CD14-positive monocyte (primary cell): Measurements from ENCODE around the gene AVL9. TPM values are rescaled to one million over a fixed set of nuclear protein-coding genes. Genes with fewer than 3 reads are reported as not detected.
"Not testable (repeated sequence)": the region's sequence is repeated elsewhere in the genome, so short reads cannot be mapped to it uniquely, and the experiment has no call there.

Experiments used
- DNase-seq, 3 donors: peaks; one replicate each; pipeline ENCODE4 v3.0.0-alpha.2; 2011 to 2022
- H2AFZ ChIP-seq: 2 replicates; pipeline ENCODE4 v1.6.0; 2012; ENCODE audit warnings: mild to moderate bottlenecking, low read depth, low read length, inconsistent platforms; ENCODE audit not compliant: insufficient read depth, poor library complexity, severe bottlenecking
- H3K27ac ChIP-seq, 2 donors: 1 replicate in 1 of 2; 2 replicates in 1 of 2; pipeline ENCODE4 v1.5.1; 2012 to 2013; ENCODE audit warnings: low read length in 2 of 2, control low read depth in 1 of 2, inconsistent platforms in 1 of 2, low read depth in 1 of 2, mild to moderate bottlenecking in 1 of 2
- H3K27me3 ChIP-seq, 2 donors: one replicate each; pipeline versions ENCODE4 v1.6.0 to v1.6.1; 2011 to 2013; ENCODE audit warnings: low read length in 2 of 2; ENCODE audit not compliant: control insufficient read depth in 2 of 2, insufficient read depth in 2 of 2
- H3K36me3 ChIP-seq, 2 donors: replicated peaks in 1 of 2; 1 replicate in 1 of 2; 2 replicates in 1 of 2; pipeline versions ENCODE4 v1.5.1 to v1.6.1; 2012 to 2013; ENCODE audit warnings: low read length in 2 of 2, control low read depth in 1 of 2, inconsistent platforms in 1 of 2, mild to moderate bottlenecking in 1 of 2; ENCODE audit not compliant: insufficient read depth in 2 of 2, control insufficient read depth in 1 of 2
- H3K4me1 ChIP-seq, 2 donors: 1 replicate in 1 of 2; 2 replicates in 1 of 2; pipeline versions ENCODE4 v1.5.1 to v1.6.1; 2012 to 2013; ENCODE audit warnings: low read length in 2 of 2, control low read depth in 1 of 2, inconsistent platforms in 1 of 2, mild to moderate bottlenecking in 1 of 2, moderate library complexity in 1 of 2; ENCODE audit not compliant: insufficient read depth in 2 of 2, control insufficient read depth in 1 of 2
- H3K4me2 ChIP-seq: replicated peaks from 2 replicates; pipeline ENCODE3; 2012; ENCODE audit warnings: low read length, moderate library complexity, mild to moderate bottlenecking; ENCODE audit not compliant: poor library complexity, severe bottlenecking; ENCODE audit errors: extremely low read depth
- H3K4me3 ChIP-seq, 3 experiments: fragments of 200-600 bp in 1 of 3; sonication (generic) in 1 of 3; replicated peaks in 1 of 3; 1 replicate in 2 of 3; 2 replicates in 1 of 3; pipeline ENCODE4 v1.5.1; 2011 to 2013; ENCODE audit warnings: low read length in 3 of 3, mild to moderate bottlenecking in 3 of 3, control low read depth in 2 of 3, low read depth in 2 of 3, inconsistent platforms in 1 of 3, moderate library complexity in 1 of 3
- H3K79me2 ChIP-seq: 2 replicates; pipeline ENCODE4 v1.6.0; 2012; ENCODE audit warnings: mild to moderate bottlenecking, control low read depth, inconsistent platforms, low read length, moderate library complexity; ENCODE audit not compliant: insufficient read depth
- H3K9ac ChIP-seq: 2 replicates; pipeline ENCODE4 v1.6.0; 2017; ENCODE audit warnings: low read length, mild to moderate bottlenecking; ENCODE audit not compliant: insufficient read depth, poor library complexity, severe bottlenecking
- H3K9me3 ChIP-seq, 2 donors: replicated peaks in 1 of 2; 1 replicate in 1 of 2; 2 replicates in 1 of 2; pipeline versions ENCODE4 v1.5.1 to v1.6.1; 2012 to 2013; ENCODE audit warnings: low read length in 2 of 2, control low read depth in 1 of 2; ENCODE audit not compliant: control insufficient read depth in 1 of 2, insufficient read depth in 1 of 2
- H4K20me1 ChIP-seq: 2 replicates; pipeline ENCODE4 v1.6.0; 2012; ENCODE audit warnings: mild to moderate bottlenecking, low read length, control low read depth, moderate library complexity; ENCODE audit not compliant: insufficient read depth
- H3K27ac Mint-ChIP-seq, 7 donors: one replicate each; pipeline ENCODE4 v1.8.0; 2020; ENCODE audit warnings: mild to moderate bottlenecking in 7 of 7, mixed read lengths in 7 of 7, moderate library complexity in 6 of 7, inconsistent platforms in 2 of 7
- H3K27me3 Mint-ChIP-seq, 3 donors: one replicate each; pipeline ENCODE4 v1.8.0; 2021 to 2022; ENCODE audit warnings: low read depth in 3 of 3, mild to moderate bottlenecking in 3 of 3, mixed read lengths in 3 of 3, moderate library complexity in 3 of 3, inconsistent platforms in 1 of 3
- H3K36me3 Mint-ChIP-seq, 2 donors: one replicate each; pipeline ENCODE4 v1.8.0; 2020; ENCODE audit warnings: mixed read lengths in 2 of 2, inconsistent platforms in 1 of 2, mild to moderate bottlenecking in 1 of 2
- H3K4me1 Mint-ChIP-seq: one replicate; pipeline ENCODE4 v1.8.0; 2020; ENCODE audit warnings: mild to moderate bottlenecking, mixed read lengths
- H3K4me3 Mint-ChIP-seq, 2 donors: one replicate each; pipeline ENCODE4 v1.8.0; 2020; ENCODE audit warnings: mild to moderate bottlenecking in 2 of 2, mixed read lengths in 2 of 2, moderate library complexity in 1 of 2
- H3K9me3 Mint-ChIP-seq, 7 donors: one replicate each; pipeline ENCODE4 v1.8.0; 2020 to 2022; ENCODE audit warnings: mixed read lengths in 7 of 7, mild to moderate bottlenecking in 6 of 7, moderate library complexity in 6 of 7, inconsistent platforms in 2 of 7
- WGBS: methylation state at CpG from one replicate; pipeline ENCODE4 v1.1.5; 2013; ENCODE audit warnings: missing lambda C conversion rate; ENCODE audit not compliant: insufficient coverage; 5-methylcytosine and 5-hydroxymethylcytosine counted together
- intact Hi-C, 2 donors: fragments of 100-400 bp; cut with micrococcal nuclease; formaldehyde crosslinking; loops; one replicate each; pipeline versions ENCODE4 v1.15.0 to v1.15.1; 2023
- polyA plus RNA-seq, 3 donors: library from polyadenylated mRNA; depleted of rRNA in 1 of 3; unstranded in 2 of 3; stranded (reverse) in 1 of 3; fragments of 300-500 nt in 2 of 3; fragments of >200 nt in 1 of 3; fragmentation: Illumina TruSeq in 2 of 3; gene quantifications; 1 replicate in 2 of 3; 2 replicates in 1 of 3; pipeline ENCODE4 v1.2.3, GENCODE V29; 2012 to 2021
- TF ChIP-seq, protein P1 (sequence below): fragments of 200-600 bp; IDR thresholded peaks from one replicate; pipeline ENCODE4 v1.8.0; 2022; ENCODE audit warnings: antibody characterized with exemption, mild to moderate bottlenecking

The AVL9 gene
- polyA plus RNA-seq, 3 donors: 16.3 to 17.1 (median 16.8) TPM

DNA sequence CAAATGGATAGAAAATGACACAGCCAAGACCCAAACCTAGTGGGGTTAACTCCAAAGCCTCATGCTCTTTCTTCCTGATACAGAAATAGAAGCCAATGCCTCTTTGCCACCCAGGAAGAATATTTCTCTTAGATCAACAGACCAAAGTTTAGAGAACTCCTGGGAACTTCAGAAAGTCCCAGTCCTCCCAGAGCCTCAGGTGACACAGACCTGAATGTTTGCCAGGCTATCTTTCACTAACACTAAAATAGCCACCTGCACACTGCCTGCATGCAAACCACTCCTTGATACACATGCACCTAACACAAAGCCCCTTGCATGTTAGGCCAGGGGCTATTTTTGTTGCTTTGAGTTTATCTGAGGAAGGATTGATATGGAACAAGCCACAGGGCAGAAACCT, 32.8 kb upstream of the AVL9 start:
- Mint-ChIP-seq H3K9me3 (peaks cover 0 to 2% (median 0%) of the 10 kb centered on the region in 7 donors), H3K27me3 (peaks cover 0 to 4% (median 0%) of the 10 kb centered on the region in 3 donors), H3K27ac (no peak overlapping the region), H3K36me3 (no peaks in the 10 kb centered on the region), H3K4me1 (no peaks in the 10 kb centered on the region), H3K4me3 (no peak overlapping the region)
- Histone ChIP-seq H3K36me3 (no peaks in the 10 kb centered on the region), H3K4me1 (no peaks in the 10 kb centered on the region), H3K79me2 (no peaks in the 10 kb centered on the region), H3K4me3 (no peak overlapping the region), H2AFZ (no peak overlapping the region), H3K9ac (no peak overlapping the region), H3K27me3 (no peaks in the 10 kb centered on the region), H3K9me3 (peaks cover 0 to 3% of the 10 kb centered on the region in 2 donors), H3K4me2 (no peak overlapping the region), H3K27ac (no peak overlapping the region), H4K20me1 (no peaks in the 10 kb centered on the region)
- TF ChIP-seq, protein P1, sequence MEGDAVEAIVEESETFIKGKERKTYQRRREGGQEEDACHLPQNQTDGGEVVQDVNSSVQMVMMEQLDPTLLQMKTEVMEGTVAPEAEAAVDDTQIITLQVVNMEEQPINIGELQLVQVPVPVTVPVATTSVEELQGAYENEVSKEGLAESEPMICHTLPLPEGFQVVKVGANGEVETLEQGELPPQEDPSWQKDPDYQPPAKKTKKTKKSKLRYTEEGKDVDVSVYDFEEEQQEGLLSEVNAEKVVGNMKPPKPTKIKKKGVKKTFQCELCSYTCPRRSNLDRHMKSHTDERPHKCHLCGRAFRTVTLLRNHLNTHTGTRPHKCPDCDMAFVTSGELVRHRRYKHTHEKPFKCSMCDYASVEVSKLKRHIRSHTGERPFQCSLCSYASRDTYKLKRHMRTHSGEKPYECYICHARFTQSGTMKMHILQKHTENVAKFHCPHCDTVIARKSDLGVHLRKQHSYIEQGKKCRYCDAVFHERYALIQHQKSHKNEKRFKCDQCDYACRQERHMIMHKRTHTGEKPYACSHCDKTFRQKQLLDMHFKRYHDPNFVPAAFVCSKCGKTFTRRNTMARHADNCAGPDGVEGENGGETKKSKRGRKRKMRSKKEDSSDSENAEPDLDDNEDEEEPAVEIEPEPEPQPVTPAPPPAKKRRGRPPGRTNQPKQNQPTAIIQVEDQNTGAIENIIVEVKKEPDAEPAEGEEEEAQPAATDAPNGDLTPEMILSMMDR: no peak
- intact Hi-C loops: no loop called here
- DNase-seq: no peak

DNA sequence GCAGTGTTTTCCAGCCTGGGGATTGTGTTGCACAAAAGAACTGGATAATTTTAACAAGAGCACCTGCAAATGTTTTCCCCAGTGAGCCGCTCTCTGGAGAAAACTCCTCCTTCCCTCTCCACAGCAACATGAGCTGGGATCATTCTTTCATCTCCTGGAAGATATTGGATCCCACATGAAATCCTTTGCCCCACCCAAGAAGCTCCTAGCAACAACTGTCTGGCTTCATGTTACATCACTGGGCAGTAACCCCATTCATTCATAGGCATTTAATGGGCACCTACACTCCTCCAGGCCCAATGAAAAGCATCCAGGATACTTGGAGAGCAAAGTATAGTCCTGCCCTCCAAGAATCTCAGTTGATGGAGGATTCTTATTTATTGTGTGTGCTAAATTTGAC, 32.3 kb upstream of the AVL9 start:
- no peaks in the 10 kb centered on the region for H3K36me3 Mint-ChIP-seq
- intact Hi-C loops: no loop called here
- no peak overlapping the region for H3K4me3 Mint-ChIP-seq
- Histone ChIP-seq H2AFZ (no peak overlapping the region), H4K20me1 (no peaks in the 10 kb centered on the region), H3K9ac (no peak overlapping the region), H3K79me2 (no peaks in the 10 kb centered on the region), H3K4me1 (no peaks in the 10 kb centered on the region), H3K4me3 (no peak overlapping the region), H3K36me3 (no peaks in the 10 kb centered on the region), H3K27ac (no peak overlapping the region), H3K4me2 (no peak overlapping the region), H3K27me3 (no peaks in the 10 kb centered on the region), H3K9me3 (no peaks in the 10 kb centered on the region)
- peaks cover 0 to 4% (median 0%) of the 10 kb centered on the region in 3 donors for H3K27me3 Mint-ChIP-seq
- peaks cover 0 to 2% (median 0%) of the 10 kb centered on the region in 7 donors for H3K9me3 Mint-ChIP-seq
- no peak overlapping the region for H3K27ac Mint-ChIP-seq
- DNase-seq: no peak
- no peaks in the 10 kb centered on the region for H3K4me1 Mint-ChIP-seq
- TF ChIP-seq, protein P1: no peak
- 90% methylated on average over 1 of the region's 1 CpG for WGBS

DNA sequence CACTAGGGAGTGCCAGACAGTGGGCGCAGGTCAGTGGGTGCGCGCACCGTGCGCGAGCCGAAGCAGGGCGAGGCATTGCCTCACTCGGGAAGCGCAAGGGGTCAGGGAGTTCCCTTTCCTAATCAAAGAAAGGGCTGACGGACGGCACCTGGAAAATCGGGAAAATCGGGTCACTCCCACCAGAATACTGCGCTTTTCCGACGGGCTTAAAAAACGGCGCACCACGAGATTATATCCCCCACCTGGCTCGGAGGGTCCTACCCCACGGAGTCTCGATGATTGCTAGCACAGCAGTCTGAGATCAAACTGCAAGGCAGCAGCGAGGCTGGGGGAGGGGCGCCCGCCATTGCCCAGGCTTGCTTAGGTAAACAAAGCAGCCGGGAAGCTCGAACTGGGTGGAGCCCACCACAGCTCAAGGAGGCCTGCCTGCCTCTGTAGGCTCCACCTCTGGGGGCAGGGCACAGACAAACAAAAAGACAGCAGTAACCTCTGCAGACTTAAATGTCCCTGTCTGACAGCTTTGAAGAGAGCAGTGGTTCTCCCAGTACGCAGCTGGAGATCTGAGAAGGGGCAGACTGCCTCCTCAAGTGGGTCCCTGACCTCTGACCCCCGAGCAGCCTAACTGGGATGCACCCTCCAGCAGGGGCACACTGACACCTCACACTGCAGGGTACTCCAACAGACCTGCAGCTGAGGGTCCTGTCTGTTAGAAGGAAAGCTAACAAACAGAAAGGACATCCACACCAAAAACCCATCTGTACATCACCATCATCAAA, 30.5 kb upstream of the AVL9 start:
- H3K4me1 ChIP-seq, DNase-seq, H3K9me3 ChIP-seq, H3K4me3 Mint-ChIP-seq, H3K27me3 Mint-ChIP-seq, H2AFZ ChIP-seq, H3K27ac Mint-ChIP-seq, H3K36me3 Mint-ChIP-seq, H4K20me1 ChIP-seq, H3K9ac ChIP-seq, H3K9me3 Mint-ChIP-seq, H3K4me1 Mint-ChIP-seq, intact Hi-C loops, H3K27me3 ChIP-seq, H3K27ac ChIP-seq, H3K79me2 ChIP-seq, H3K36me3 ChIP-seq, H3K4me2 ChIP-seq, H3K4me3 ChIP-seq: not testable (repeated sequence)
- 96% methylated on average over 12 of the region's 30 CpGs for WGBS
